SK-N-DZ (cell line): ENCODE data around the gene FBXO47.
"Not testable (repeated sequence)": the region's sequence is repeated elsewhere in the genome, so short reads cannot be mapped to it uniquely, and the experiment has no call there.

Experiments used
- DNase-seq: peaks from one replicate; pipeline ENCODE4 v3.0.0-alpha.2; 2015; ENCODE audit warnings: low spot score

The FBXO47 gene

DNA sequence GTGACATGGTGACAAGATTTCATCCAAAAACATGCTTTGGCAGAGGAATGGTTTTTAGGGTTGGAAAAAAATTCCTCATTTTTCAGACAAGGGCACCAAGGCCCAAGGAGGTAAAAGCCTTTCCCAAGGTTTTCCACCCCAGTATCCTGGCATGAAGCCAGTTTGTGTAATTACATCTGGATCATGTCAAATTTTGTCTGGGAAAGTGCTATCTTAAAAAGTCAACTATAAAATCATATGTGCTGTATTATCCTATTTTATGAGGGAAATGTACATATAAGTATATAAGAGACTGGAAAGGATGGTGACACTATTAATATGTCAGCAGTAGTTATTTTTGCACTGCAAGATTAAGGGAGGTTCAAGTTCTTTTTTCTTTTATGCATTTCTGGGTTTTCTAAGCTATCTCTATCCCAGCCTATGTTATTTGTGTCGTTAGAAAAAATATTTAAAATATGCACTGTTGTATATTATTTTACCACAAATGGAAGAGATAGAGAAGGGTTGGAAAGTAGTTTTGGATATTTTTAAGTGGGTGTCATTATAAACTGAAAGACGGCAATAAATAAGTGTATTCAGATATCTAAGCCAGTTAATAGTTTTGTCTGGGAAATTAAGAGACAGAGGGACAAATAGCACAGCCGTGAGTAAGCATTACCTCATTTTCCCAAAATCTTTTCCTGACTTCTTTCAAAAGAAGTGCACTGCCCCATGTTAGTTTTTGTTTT, 13.5 kb upstream of the FBXO47 start:
- no peak for DNase-seq

- no peak for DNase-seq
Measured at GRCh38 chr17:38978180-38978579, 11.0 kb upstream of the FBXO47 start.

- DNase-seq = not testable (repeated sequence)
Measured at GRCh38 chr17:38976187-38976551, 9.0 kb upstream of the FBXO47 start.

GRCh38 chr17:38970804-38971203, 3.6 kb upstream of the FBXO47 start:
- DNase-seq = no peak

- no peak for DNase-seq
Measured at GRCh38 chr17:38970128-38970527, 2.9 kb upstream of the FBXO47 start.

DNA sequence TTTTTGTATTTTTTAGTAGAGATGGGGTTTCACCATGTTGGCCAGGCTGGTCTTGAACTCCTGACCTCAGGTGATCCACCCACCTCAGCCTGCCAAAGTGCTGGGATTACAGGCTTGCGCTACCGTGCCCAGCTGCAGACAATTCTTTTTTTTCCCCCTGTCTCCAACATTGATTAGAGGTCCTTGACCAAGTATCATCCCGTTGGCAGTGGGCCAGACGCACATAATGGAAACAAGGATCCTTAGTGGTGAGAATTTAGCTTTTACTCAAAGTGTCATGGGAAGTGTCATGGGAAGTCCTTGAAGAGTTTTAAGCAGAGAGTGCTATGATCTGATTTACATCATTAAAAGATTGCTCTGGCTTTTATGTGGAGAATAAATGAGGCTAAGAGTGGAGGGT, 2.1 kb upstream of the FBXO47 start:
- DNase-seq = no peak

GRCh38 chr17:38961413-38961812, 5.8 kb downstream of the FBXO47 start:
- DNase-seq = no peak

GRCh38 chr17:38960402-38960801, 6.8 kb downstream of the FBXO47 start:
- DNase-seq = no peak

DNA sequence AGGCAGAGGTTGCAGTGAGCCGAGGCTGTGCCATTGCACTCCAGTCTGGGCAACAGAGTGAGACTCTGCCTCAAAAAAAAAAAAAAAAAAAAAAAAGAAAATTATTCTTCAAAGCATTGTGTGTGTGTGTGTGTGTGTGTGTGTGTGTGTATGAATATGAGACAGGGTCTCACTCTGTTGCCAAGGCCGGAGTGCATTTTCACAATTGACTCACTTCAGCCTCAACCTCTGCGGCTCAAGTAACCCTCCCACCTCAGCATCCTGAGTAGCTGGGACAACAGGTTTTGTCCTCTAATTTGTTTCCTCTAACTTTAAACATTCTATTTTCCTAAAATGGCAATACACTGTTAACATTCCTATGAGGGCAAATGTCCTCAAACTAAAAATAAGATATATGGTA, 7.7 kb downstream of the FBXO47 start:
- no peak for DNase-seq

GRCh38 chr17:38958756-38959155, 8.4 kb downstream of the FBXO47 start:
- DNase-seq = no peak

DNA sequence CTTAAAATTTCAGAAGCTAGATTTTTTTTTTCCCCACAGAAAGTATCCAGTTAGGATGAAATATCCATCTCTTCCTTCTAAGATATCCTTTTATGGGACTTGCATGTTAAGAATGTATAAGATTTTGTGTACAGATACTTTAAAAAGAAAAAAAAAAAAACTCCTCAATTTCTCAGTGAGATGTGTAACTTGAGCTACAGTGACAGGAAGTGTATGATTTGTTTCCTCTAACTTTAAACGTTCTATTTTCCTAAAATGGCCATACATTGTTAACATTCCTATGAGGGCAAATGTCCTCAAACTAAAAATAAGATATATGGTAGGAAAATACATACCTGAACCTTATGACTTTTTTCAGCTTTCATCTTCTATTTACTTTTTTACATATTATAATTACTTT, 8.9 kb downstream of the FBXO47 start:
- DNase-seq = no peak

DNA sequence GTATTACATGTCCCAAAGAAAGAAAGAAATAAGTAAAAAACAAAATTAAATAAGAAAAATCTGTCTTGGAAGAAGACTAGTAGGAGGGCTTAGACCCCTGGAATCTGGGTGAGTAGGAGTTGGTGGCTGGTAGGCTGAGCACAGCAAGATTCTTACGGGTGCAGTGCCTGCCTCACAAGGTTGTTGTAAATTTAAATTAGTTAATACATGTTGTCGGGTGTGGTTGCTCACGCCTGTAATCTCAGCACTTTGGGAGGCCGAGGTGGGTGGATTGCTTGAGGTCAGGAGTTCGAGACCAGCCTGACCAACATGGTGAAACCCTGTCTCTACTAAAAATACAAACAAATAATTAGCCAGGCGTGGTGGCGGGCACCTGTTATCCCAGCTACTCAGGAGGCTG, 13.4 kb downstream of the FBXO47 start:
- DNase-seq = not testable (repeated sequence)

DNA sequence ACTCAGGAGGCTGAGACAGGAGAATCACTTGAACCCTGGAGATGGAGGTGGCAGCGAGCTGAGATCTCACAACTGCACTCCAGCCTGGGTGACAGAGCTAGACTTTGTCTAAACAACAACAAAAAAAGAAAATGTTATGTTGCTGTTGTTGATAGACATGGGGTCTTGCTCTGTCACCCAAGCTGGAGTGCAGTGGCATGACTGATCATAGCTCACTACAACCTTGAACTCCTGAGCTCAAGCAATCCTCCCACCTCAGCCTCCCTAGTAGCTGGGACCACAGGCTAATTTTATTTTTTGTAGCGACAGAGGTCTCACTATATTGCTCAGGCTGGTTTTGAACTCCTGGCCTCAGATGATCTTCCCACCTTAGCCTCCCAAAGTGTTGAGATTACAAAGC, 20.0 kb downstream of the FBXO47 start:
- no peak for DNase-seq

GRCh38 chr17:38943607-38944006, 23.6 kb downstream of the FBXO47 start:
- no peak for DNase-seq

DNA sequence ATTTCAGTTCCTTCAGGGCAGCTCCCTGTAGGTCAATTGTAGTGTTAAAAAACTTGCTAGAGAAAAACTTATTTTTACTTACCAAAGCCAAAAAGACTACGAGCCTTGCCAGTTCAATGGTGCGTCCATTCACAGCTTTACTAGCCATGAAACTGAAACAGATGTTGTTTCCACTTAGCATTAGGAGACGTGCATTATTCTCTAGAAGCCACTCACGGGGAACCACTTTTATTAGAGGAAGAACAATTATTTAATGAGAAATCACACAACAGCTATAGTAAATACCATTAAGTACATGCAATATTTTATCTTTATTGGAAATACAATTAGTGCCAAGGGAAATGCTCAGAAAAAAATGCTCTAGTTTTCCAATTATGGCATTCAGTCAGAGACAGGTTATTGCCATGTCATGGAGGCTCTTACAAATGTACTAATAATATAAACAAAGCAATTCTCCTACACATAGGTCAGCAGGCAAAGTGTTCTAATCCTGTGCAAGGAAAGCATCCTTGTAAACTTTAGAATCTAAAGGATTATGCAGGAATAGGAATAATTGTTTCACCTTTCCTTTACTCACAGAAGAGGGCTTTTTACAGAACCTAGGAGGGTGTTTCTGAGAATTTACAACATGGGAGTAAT, 24.4 kb downstream of the FBXO47 start:
- DNase-seq = no peak

DNA sequence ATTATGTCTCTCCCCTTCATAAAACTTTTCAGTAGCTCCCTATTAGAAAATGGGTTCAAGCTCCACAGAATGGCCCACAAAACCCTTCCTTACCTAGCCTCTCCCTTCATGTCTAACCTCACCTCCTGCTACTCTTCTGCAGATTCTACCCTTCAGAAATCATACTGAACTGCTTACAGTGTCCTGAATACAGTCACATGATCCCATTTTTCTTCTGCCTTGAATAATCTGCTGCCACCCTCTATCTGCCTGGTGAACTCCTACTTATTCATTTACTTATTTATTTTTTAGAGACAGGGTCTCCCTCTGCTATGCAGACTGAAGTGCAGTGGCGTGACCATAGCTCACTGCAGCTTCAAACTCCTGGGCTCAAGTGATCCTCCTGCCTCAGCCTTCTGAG, 26.8 kb downstream of the FBXO47 start:
- DNase-seq = no peak

DNA sequence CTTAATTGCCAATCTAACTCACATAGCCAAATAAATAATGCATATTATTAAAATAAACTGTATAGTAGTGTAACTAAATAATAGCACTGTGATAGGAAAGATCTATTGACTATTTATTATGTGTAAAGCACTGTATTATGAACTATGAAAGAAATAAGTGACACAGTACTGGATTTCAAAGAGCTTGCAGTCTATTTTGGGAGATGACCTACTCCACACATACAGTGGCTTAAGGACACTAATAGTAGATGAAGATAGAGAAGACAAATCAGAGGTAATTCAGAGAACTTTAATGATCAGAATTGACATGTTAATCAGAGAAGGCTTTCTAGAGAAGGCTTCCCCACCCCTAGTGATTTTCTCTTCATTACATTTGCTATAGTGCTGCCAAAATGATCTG, 27.2 kb downstream of the FBXO47 start:
- DNase-seq = no peak

DNA sequence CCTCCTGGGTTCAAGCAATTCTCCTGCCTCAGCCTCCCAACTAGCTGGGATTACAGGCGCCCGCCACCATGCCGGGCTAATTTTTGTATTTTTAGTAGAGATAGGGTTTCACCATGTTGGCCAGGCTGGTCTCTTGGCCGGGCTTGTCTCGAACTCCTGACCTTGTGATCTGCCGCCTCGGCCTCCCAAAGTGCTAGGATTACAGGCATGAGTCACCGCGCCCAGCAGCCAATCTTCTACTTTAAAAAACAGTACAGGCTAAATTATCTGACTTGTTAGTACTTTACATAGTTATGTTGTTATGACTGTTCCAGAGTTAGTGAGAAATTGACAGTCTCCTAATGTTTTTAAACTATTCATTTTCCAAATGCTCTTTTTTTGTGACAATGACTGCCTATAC, 33.2 kb downstream of the FBXO47 start:
- not testable (repeated sequence) for DNase-seq

GRCh38 chr17:38930782-38931181, 36.4 kb downstream of the FBXO47 start:
- not testable (repeated sequence) for DNase-seq

DNA sequence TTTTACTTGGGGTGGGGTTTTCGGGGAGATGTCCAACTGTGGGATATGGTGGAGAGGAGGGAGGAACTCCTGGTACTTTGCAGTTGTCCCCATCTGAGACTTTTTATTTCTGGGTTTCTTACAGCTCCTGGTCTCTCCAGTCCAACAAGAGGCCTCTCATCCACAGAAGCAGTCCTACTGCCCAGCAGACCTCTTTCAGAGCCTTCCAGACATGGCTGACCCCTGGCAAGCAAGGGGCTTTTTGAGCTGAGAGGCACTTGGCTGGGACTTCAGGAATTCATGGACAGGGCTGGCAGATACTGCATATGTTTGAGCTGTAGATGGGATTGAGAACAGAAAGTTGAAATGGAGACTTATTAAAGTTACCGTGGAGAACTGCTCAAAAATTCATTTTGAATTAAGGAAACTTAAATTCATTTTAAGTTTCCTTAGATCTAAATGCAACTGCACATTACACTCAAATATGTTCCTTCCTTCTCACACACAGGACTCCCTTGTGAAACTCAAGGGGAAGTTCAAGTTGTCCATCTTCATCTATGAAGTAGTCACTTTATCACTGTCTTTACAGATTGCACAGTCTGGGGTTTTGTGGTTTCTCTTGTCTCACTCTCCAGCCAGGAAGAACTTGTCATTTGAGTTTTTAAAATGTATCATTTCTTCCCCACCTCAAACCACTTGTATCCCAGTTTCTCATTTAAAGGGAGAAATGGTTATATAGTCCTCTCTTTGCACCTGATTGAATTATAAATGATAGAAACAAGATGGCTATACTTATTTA, 40.7 kb downstream of the FBXO47 start:
- no peak for DNase-seq

DNA sequence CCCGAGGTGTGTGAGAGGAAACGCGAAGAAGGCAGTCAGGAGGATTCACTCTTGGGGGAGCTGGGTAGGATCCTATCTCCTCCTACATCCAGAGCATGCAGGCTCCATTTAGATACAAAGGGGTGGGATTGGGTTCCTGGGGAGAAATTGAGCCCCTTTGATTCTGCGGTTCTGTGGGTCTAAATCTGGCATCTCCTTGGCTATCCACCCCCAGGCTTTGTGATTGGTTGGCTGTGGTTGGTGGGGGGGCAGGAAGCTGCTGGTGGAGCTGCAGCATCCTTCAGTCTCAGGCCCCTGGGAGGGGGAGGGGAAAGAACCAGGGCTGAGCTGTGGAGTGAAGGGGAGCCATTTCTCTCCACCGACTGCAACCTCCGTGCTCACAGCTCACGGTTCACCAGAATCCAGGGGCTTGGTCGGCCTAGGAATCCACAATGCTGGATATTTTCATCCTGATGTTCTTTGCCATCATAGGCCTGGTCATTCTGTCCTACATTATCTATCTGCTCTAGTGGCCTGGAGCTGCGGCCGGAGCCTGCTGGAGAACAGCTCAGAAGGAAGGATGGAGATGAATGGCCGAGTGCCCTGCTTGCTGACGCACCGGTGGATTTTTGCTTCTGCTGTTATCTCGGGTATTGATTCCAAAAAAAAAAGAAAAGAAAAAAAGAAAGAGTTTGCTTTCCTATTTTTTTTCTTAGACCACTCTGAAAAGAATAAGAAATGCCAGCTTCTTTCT, 41.8 kb downstream of the FBXO47 start, which contains the start of gene LASP1NB:
TSS of gene LASP1NB (plus strand) at position 352 of the 733 bp plus-strand sequence.
- DNase-seq = peak; percentile 92
